ENCODE data around the gene PNLIPRP1. TPM values are rescaled to one million over a fixed set of nuclear protein-coding genes. Genes with fewer than 3 reads are reported as not detected.

PNLIPRP1 gene
- total RNA-seq, 1 donor: not detected

- Histone ChIP-seq H2AFZ (ENCODE audit: low read length) (no peak overlapping the region), H3K79me2 (ENCODE audit: insufficient read depth, low read length) (no peaks in the 10 kb centered on the region), H3K36me3 (ENCODE audit: insufficient read depth, low read length) (no peaks in the 10 kb centered on the region), H3K27ac (ENCODE audit: low read depth, low read length) (no peak overlapping the region), H3K4me2 (ENCODE audit: insufficient read depth, low read length) (no peak overlapping the region), H4K20me1 (ENCODE audit: insufficient read depth, low read length) (no peaks in the 10 kb centered on the region), H3K4me3 (ENCODE audit: insufficient read depth, low read length) (no peak overlapping the region), H3K9me3 (ENCODE audit: low read depth, low read length) (no peaks in the 10 kb centered on the region), H3K4me1 (ENCODE audit: insufficient read depth, low read length) (no peaks in the 10 kb centered on the region), H3K27me3 (ENCODE audit: insufficient read depth, low read length) (no peaks in the 10 kb centered on the region)
- DNase-seq (ENCODE audit: insufficient read length, low spot score, missing footprints): peak; percentile 76
- TF ChIP-seq, protein P1, sequence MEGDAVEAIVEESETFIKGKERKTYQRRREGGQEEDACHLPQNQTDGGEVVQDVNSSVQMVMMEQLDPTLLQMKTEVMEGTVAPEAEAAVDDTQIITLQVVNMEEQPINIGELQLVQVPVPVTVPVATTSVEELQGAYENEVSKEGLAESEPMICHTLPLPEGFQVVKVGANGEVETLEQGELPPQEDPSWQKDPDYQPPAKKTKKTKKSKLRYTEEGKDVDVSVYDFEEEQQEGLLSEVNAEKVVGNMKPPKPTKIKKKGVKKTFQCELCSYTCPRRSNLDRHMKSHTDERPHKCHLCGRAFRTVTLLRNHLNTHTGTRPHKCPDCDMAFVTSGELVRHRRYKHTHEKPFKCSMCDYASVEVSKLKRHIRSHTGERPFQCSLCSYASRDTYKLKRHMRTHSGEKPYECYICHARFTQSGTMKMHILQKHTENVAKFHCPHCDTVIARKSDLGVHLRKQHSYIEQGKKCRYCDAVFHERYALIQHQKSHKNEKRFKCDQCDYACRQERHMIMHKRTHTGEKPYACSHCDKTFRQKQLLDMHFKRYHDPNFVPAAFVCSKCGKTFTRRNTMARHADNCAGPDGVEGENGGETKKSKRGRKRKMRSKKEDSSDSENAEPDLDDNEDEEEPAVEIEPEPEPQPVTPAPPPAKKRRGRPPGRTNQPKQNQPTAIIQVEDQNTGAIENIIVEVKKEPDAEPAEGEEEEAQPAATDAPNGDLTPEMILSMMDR (IDR thresholded peaks at IDR 0.05; ENCODE audit: extremely low read depth, low read depth, low read length): no peak
Measured at GRCh38 chr10:116612107-116612769, 21.5 kb downstream of the PNLIPRP1 start.

- TF ChIP-seq, protein P1 (IDR thresholded peaks at IDR 0.05; ENCODE audit: extremely low read depth, low read depth, low read length): no peak
- H3K79me2 ChIP-seq (ENCODE audit: insufficient read depth, low read length): no peaks in the 10 kb centered on the region
- H3K4me1 ChIP-seq (ENCODE audit: insufficient read depth, low read length): no peaks in the 10 kb centered on the region
- no peaks in the 10 kb centered on the region for H3K36me3 ChIP-seq (ENCODE audit: insufficient read depth, low read length)
- H3K27me3 ChIP-seq (ENCODE audit: insufficient read depth, low read length): no peaks in the 10 kb centered on the region
- no peak overlapping the region for H3K4me3 ChIP-seq (ENCODE audit: insufficient read depth, low read length)
- H3K4me2 ChIP-seq (ENCODE audit: insufficient read depth, low read length): no peak overlapping the region
- DNase-seq (ENCODE audit: insufficient read length, low spot score, missing footprints): no peak
- no peaks in the 10 kb centered on the region for H3K9me3 ChIP-seq (ENCODE audit: low read depth, low read length)
- no peak overlapping the region for H2AFZ ChIP-seq (ENCODE audit: low read length)
- H3K27ac ChIP-seq (ENCODE audit: low read depth, low read length): no peak overlapping the region
- no peaks in the 10 kb centered on the region for H4K20me1 ChIP-seq (ENCODE audit: insufficient read depth, low read length)
Measured at GRCh38 chr10:116613471-116613870, 22.7 kb downstream of the PNLIPRP1 start.

- H3K9me3 ChIP-seq (ENCODE audit: low read depth, low read length): no peaks in the 10 kb centered on the region
- no peaks in the 10 kb centered on the region for H3K79me2 ChIP-seq (ENCODE audit: insufficient read depth, low read length)
- no peaks in the 10 kb centered on the region for H3K4me1 ChIP-seq (ENCODE audit: insufficient read depth, low read length)
- TF ChIP-seq, protein P1 (IDR thresholded peaks at IDR 0.05; ENCODE audit: extremely low read depth, low read depth, low read length): no peak
- no peaks in the 10 kb centered on the region for H4K20me1 ChIP-seq (ENCODE audit: insufficient read depth, low read length)
- H3K4me3 ChIP-seq (ENCODE audit: insufficient read depth, low read length): no peak overlapping the region
- H3K27me3 ChIP-seq (ENCODE audit: insufficient read depth, low read length): no peaks in the 10 kb centered on the region
- H2AFZ ChIP-seq (ENCODE audit: low read length): no peak overlapping the region
- no peak for DNase-seq (ENCODE audit: insufficient read length, low spot score, missing footprints)
- H3K27ac ChIP-seq (ENCODE audit: low read depth, low read length): no peak overlapping the region
- H3K36me3 ChIP-seq (ENCODE audit: insufficient read depth, low read length): no peaks in the 10 kb centered on the region
- H3K4me2 ChIP-seq (ENCODE audit: insufficient read depth, low read length): no peak overlapping the region
Measured at GRCh38 chr10:116614796-116615195, 24.0 kb downstream of the PNLIPRP1 start.

- Histone ChIP-seq H3K4me2 (ENCODE audit: insufficient read depth, low read length) (no peak overlapping the region), H3K27me3 (ENCODE audit: insufficient read depth, low read length) (no peaks in the 10 kb centered on the region), H4K20me1 (ENCODE audit: insufficient read depth, low read length) (no peaks in the 10 kb centered on the region), H3K4me1 (ENCODE audit: insufficient read depth, low read length) (no peaks in the 10 kb centered on the region), H3K9me3 (ENCODE audit: low read depth, low read length) (no peaks in the 10 kb centered on the region), H3K4me3 (ENCODE audit: insufficient read depth, low read length) (no peak overlapping the region), H3K36me3 (ENCODE audit: insufficient read depth, low read length) (no peaks in the 10 kb centered on the region), H3K79me2 (ENCODE audit: insufficient read depth, low read length) (no peaks in the 10 kb centered on the region), H3K27ac (ENCODE audit: low read depth, low read length) (no peak overlapping the region), H2AFZ (ENCODE audit: low read length) (no peak overlapping the region)
- TF ChIP-seq, protein P1 (IDR thresholded peaks at IDR 0.05; ENCODE audit: extremely low read depth, low read depth, low read length): no peak
- no peak for DNase-seq (ENCODE audit: insufficient read length, low spot score, missing footprints)
Measured at GRCh38 chr10:116615199-116615776, 24.5 kb downstream of the PNLIPRP1 start.

Measured in osteoblast (primary cell).